Osteocyte (in vitro differentiated cells): ENCODE results near the gene NTSR1. TPM values are rescaled to one million over a fixed set of nuclear protein-coding genes. Genes with fewer than 3 reads are reported as not detected.
A peak's percentile ranks its signal among the peaks of the same experiment; 100 is the strongest.

Experiments
- DNase-seq: peaks from one replicate; pipeline ENCODE4 v3.0.0; 2021; ENCODE audit warnings: mixed read lengths; ENCODE audit not compliant: unreplicated experiment; ENCODE audit errors: extremely low spot score
- H3K27ac Mint-ChIP-seq: one replicate; pipeline ENCODE4 v1.8.0; 2021; ENCODE audit warnings: mild to moderate bottlenecking, mixed read lengths; ENCODE audit not compliant: unreplicated experiment
- H3K27me3 Mint-ChIP-seq: one replicate; pipeline ENCODE4 v1.8.0; 2021; ENCODE audit warnings: mixed read lengths; ENCODE audit not compliant: unreplicated experiment
- H3K36me3 Mint-ChIP-seq: one replicate; pipeline ENCODE4 v1.8.0; 2021; ENCODE audit warnings: mixed read lengths; ENCODE audit not compliant: unreplicated experiment
- H3K4me1 Mint-ChIP-seq: one replicate; pipeline ENCODE4 v1.8.0; 2021; ENCODE audit warnings: mixed read lengths; ENCODE audit not compliant: unreplicated experiment
- H3K4me3 Mint-ChIP-seq: one replicate; pipeline ENCODE4 v1.8.0; 2021; ENCODE audit warnings: mild to moderate bottlenecking, moderate library complexity, mixed read lengths; ENCODE audit not compliant: unreplicated experiment
- H3K9me3 Mint-ChIP-seq: one replicate; pipeline ENCODE4 v1.8.0; 2021; ENCODE audit warnings: mixed read lengths; ENCODE audit not compliant: unreplicated experiment
- CTCF ChIP-seq: fragments of 200-600 bp; sonication (generic); IDR thresholded peaks from 2 replicates; pipeline ENCODE4 v1.5.0; 2021; ENCODE audit warnings: antibody characterized with exemption, mild to moderate bottlenecking, moderate library complexity
- total RNA-seq: library from RNA; stranded (reverse); gene quantifications from 2 replicates; pipeline ENCODE4 v1.2.1, GENCODE V29; 2021

Gene NTSR1
- total RNA-seq, 1 donor from 2014 or later, result 0.11 TPM

GRCh38 chr20:62796699-62797491 is 88.3 kb downstream of the NTSR1 start:
- Mint-ChIP-seq H3K27ac (peak overlapping the region; percentile 79), H3K9me3 (no peaks in the 10 kb centered on the region), H3K4me3 (peak overlapping the region; percentile 77), H3K4me1 (peaks cover 28% of the 10 kb centered on the region), H3K36me3 (peaks cover 22% of the 10 kb centered on the region), H3K27me3 (no peaks in the 10 kb centered on the region)
- no peak for DNase-seq
- no peak for TF ChIP-seq CTCF

GRCh38 chr20:62797671-62798532 is 89.3 kb downstream of the NTSR1 start:
- peaks cover 25% of the 10 kb centered on the region for H3K4me1 Mint-ChIP-seq

GRCh38 chr20:62799036-62799435 is 90.4 kb downstream of the NTSR1 start:
- Mint-ChIP-seq H3K4me1 (peaks cover 21% of the 10 kb centered on the region), H3K27me3 (no peaks in the 10 kb centered on the region), H3K9me3 (no peaks in the 10 kb centered on the region), H3K4me3 (no peak overlapping the region), H3K27ac (no peak overlapping the region), H3K36me3 (peaks cover 22% of the 10 kb centered on the region)
- TF ChIP-seq CTCF, result no peak
- DNase-seq, result no peak

More at GRCh38 chr20:62797671-62798532, 89.3 kb downstream of the NTSR1 start:
- no peak for DNase-seq
- H3K9me3 Mint-ChIP-seq, result no peaks in the 10 kb centered on the region
- no peak overlapping the region for H3K27ac Mint-ChIP-seq
- peaks cover 22% of the 10 kb centered on the region for H3K36me3 Mint-ChIP-seq
- no peak for TF ChIP-seq CTCF
- H3K27me3 Mint-ChIP-seq, result no peaks in the 10 kb centered on the region
- H3K4me3 Mint-ChIP-seq, result peak overlapping the region; percentile 77

GRCh38 chr20:62799459-62799858 is 90.8 kb downstream of the NTSR1 start:
- H3K27me3 Mint-ChIP-seq, result no peaks in the 10 kb centered on the region
- H3K4me1 Mint-ChIP-seq, result peaks cover 24% of the 10 kb centered on the region
- H3K27ac Mint-ChIP-seq, result no peak overlapping the region
- no peaks in the 10 kb centered on the region for H3K9me3 Mint-ChIP-seq
- no peak for TF ChIP-seq CTCF
- peaks cover 22% of the 10 kb centered on the region for H3K36me3 Mint-ChIP-seq
- H3K4me3 Mint-ChIP-seq, result no peak overlapping the region
- DNase-seq, result no peak

- no peak for DNase-seq
- Mint-ChIP-seq H3K4me1 (peaks cover 22% of the 10 kb centered on the region), H3K27me3 (no peaks in the 10 kb centered on the region), H3K9me3 (no peaks in the 10 kb centered on the region), H3K36me3 (peaks cover 22% of the 10 kb centered on the region), H3K4me3 (no peak overlapping the region), H3K27ac (no peak overlapping the region)
- no peak for TF ChIP-seq CTCF
These were observed 91.2 kb downstream of the NTSR1 start for GRCh38 chr20:62799873-62800272.
